ENCODE measurements around the gene FLT4.

FLT4 gene

DNA sequence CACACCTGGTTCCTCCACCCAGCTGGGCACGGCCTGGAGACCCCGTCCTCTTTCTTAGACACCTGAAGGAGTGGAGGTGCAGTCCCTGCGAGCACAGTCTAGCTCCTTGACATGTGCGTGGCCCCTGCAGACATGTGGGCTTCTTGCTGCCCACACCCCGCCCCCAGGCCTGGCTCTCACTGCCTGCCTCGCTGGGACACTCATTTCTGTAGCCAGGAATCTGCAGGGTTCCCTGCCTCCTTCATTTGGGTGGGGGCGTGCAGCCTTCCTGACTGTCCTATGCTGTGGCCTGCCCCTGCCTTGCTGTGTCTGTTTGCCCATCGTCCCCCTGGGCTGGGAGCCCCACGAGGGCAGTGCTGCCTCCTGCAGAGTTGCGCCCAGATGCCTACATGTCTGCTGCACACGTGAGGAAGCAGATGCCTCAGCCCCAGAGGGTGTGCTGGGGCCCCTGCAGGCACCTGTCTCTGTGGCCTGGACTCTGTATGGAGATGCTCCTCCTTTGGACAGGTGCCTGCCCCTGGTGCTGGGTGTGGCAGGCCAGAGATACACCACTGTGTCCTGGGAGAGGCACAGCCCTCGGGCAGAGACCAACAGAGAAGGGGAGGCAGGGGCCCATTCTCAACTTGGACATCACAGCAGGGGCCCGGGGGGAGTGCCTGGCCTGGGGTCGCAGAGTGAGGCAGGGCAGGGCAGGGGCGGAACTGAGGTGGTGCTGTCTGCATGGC lies 22.6 kb downstream of the FLT4 start:
- no peak for DNase-seq (ENCODE audit: low spot score)

DNA sequence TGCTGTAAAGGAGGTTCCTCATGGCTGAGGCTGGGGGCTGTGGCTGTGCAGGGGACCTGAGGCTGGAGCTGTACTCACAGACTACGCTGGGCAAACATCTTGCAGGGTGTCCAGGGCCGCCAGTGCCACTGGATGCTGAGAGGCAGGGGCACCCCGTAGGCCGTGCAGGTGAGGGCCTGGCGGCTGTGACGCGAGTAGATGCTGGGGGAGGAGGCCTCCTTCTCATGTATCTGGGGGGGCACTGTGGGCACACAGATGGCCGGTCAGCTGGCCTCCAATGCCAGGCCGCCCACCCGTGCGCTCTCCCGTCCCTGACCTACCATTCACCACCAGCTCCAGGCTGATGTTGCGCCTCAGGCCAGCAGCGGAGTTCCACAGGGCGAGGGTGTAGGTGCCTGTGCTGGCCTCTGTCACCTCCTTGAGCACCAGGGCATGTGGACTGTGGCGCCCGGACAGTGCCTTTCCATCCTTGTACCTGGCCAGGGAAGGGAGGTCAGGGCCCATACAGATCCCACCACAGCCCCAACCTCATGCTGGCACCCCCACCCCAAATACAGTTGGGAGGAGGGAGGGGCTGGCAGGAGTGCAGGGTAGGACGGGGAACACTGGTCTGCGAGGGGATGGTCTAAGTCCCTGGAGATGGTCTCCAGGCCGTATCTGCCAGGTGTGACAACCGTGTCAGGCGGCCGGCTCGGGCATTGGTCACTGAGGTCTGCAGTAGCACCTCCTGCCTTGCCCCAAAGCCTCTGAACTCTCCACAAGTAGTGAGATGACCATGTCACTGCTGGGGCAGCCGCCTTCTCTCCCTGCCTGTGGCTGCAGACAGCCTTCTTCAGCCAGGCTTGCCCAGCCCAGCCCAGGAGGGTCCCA lies 23.4 kb downstream of the FLT4 start:
- DNase-seq (ENCODE audit: low spot score): no peak

- no peak for DNase-seq (ENCODE audit: low spot score)
Measured at GRCh38 chr5:180625125-180625790, 24.1 kb downstream of the FLT4 start.

DNA sequence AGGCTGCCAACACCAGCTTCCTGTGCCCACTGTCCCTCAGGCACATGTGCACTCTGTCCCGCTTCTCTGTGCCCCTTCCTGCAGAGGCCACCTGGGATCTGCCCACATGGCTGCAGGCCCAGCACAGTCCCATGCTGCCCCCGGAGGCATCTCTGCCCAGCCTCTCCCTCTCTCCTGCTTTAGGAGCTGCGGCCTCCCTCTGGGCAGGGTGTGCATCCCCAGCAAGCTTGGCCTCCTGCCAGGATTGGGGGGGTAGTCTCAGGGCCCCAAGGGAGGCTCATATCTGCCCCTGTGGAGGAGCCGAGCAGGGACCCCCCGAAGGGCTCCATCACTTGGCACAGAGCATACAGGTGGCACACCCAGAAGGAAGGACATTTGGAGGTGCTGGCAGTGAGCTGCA lies 24.8 kb downstream of the FLT4 start:
- DNase-seq (ENCODE audit: low spot score): no peak

DNA sequence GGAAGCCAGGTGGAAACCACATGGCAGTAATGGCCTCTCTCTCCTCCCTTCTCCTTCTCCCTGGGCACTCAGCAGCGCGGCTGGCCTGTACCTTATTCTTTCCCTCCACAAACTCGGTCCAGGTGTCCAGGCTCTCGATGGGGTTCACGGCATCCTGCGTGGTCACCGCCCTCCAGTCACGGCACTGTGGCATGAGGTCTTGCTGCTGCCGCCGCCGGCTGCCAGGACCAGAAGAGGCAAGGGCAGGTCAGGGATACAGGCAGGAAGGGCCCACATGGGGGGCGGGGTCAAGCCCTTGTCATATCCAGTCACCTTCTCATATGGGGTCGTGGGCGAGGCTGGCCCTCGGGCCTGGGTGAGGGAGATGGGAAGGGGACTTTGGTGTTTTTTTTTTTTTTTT lies 25.6 kb downstream of the FLT4 start:
- DNase-seq (ENCODE audit: low spot score): no peak

DNA sequence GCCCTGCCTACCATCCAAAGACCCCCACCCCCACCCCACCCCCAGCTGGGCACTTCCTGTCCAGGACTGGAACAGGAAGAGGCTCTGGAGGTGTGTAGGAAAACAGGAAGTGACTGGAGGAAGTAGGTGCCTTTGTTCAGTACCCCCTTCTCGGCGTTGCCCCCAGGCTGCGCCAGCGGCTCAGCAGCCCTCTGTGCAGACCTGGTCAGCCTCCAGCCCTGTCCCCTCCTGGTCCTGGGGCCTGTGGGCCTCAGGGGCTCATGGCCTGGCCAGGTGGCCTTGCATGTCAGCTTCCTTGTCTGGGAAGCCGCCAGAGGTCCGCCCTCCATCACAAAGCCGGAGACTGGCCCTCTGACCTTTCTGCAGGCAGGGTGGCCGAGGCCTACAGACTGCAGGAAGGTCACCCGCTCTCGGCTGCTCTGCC lies 26.0 kb downstream of the FLT4 start:
- DNase-seq (ENCODE audit: low spot score): no peak

GRCh38 chr5:180622910-180623309 lies 26.5 kb downstream of the FLT4 start:
- no peak for DNase-seq (ENCODE audit: low spot score)

- DNase-seq (ENCODE audit: low spot score): no peak
Measured at GRCh38 chr5:180621311-180621710, 28.1 kb downstream of the FLT4 start.

DNA sequence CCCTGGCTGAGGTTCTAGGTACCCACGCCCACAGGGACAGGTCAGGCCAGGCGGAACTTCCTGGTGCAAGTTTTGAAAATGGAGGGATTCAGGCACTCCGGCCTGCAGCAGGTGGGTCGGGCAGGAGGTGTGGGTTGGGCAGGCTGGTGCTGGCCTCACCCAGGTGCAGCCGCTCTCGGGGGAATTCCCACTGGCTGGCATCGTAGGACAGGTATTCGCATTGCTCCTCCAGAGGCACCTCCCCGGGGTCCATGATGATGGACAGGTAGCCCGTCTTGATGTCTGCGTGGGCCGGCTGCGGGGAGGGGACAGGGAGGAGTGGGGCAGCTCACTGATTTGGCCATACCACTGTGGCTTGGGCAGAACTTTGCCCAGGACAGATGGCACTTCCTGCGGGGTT lies 29.4 kb downstream of the FLT4 start:
- no peak for DNase-seq (ENCODE audit: low spot score)

DNA sequence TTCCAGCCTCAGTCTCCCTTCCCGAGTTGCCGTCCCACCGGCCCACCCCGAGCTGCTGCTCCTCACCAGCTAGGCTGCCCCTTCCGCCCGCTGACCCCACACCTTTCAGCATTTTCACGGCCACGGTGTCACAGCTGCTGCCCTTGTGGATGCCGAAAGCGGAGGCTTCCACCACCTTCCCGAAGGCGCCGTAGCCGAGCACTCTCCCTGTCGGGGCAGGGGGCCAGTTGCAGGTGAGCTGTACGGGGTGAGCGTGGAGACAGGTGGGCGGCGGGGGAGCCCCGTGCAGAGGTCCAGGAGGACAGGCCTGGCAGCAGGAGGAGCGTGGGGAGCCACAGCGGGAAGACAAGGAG lies 29.9 kb downstream of the FLT4 start:
- DNase-seq (ENCODE audit: low spot score): no peak

DNA sequence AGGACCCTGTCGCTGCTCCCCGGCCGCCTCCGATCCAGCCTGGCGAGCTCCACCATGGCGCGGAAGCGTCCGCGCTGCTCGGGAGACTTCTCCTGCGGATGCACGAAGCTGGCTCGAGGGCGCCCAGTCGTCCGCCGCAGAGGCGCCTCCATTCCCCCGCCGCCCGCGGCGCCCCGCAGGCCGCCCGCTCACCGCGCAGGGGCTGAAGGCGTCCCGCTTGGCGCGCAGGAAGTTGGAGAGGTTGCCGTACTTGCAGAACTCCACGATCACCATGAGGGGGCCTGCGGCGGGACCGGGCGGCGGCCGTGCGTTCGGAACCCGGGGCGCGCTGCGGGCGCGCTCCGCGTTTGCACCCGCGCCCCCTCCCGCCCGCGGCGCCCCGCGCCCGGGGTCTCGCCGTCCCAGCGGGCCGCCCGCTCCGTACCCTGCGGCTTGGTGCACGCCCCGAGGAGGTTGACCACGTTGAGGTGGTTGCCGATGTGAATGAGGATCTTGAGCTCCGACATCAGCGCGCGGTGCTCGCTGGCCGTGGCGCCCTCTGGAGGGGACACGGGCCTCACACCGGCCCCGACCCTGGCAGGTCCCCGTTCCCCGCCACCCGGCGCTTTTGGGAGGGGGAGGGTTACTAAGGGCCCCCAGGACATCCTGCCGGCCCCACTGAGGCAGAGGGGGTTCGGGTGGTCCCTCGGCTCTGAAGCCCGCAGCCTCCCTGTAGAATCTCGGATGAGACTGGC lies 30.4 kb downstream of the FLT4 start:
- DNase-seq (ENCODE audit: low spot score): peak; percentile 13

GRCh38 chr5:180618487-180618828 lies 30.9 kb downstream of the FLT4 start:
- no peak for DNase-seq (ENCODE audit: low spot score)

DNA sequence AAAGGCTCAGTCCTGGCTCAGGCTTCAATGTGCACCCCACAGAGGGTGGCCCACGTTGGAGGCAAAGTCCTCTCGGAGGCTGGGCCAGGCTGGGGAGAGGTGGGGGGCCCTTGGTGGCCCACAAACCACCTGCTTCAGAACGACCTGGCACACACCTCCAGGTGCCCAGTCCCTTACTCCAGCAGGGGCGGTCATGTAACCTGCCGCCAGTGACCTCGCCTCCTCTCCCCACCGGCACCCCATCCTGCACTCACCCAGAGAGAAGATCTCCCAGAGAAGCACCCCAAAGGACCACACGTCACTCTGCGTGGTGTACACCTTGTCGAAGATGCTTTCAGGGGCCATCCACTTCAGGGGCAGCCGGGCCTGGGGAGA lies 35.6 kb downstream of the FLT4 start:
- no peak for DNase-seq (ENCODE audit: low spot score)

DNA sequence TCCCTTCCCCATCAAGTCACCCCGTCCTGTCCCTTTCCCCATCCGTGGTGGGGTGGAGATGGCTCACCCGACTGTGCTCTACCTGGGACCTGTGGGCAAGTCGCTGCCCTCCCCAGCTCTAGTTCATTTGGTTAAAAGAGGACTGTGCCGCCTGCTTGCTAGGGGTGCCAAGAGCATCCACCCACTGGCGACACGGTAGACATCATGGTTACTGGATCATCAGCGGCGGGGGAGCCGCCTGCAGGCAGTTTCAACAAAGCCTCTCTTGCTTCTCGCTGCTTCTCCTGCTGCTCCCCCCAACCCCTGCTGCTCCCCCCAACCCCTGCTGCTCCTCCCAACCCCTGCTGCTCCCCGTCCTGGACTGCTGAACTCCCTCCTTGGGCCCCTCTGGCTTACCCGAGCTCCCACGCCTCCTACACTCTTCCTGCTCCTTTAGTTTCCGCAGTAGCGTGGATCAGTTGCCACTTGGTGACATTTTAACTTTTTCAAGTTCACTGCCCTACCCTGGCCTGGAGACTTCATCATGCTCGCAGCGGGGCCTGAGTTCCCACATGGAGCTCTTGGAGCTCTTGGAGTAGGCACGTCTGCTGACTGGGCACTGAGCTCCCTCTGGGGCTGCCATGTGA lies 36.1 kb downstream of the FLT4 start:
- DNase-seq (ENCODE audit: low spot score): no peak

GRCh38 chr5:180612683-180613082 lies 36.7 kb downstream of the FLT4 start:
- DNase-seq (ENCODE audit: low spot score): no peak

DNA sequence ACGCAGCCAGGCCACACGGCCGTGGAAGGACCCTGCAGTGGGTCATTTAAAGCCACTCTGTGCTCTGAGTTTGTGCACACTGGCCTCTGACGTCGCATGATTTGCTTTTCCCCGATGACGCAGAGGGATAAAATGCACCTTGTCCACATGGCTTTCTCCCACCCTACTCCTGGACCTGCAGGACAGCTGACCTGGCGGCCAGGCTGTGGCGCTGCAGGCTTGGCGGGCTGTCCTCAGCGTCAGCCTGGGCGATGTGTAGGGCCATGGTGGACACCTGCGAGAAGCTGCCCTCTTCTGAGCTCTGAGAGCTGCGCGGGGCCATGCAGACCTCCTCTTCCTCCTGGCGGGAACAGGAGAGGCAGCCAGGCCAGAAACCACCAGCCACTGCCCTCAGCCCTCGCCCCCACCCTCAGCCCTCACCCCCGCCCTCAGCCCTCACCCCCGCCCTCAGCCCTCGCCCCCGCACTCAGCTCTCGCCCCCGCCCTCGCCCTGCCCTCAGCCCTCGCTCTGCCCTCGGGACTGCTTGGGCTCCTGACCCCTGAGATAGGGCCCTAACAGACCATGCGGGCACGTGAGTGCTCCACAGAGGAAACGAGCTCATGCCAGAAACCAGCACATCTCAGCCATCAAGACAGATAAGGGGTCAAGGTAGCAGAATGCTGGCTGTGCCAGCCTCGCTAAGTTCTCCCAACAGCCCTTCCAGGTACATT lies 38.1 kb downstream of the FLT4 start:
- no peak for DNase-seq (ENCODE audit: low spot score)

- DNase-seq (ENCODE audit: low spot score): no peak
Measured at GRCh38 chr5:180609817-180610550, 39.4 kb downstream of the FLT4 start.

GRCh38 chr5:180609386-180609785 lies 40.0 kb downstream of the FLT4 start:
- no peak for DNase-seq (ENCODE audit: low spot score)

- no peak for DNase-seq (ENCODE audit: low spot score)
Measured at GRCh38 chr5:180608572-180609310, 40.7 kb downstream of the FLT4 start.
